NB4 (cell line): ENCODE results near the gene MRPL54.
"Not testable (repeated sequence)": the region's sequence is repeated elsewhere in the genome, so short reads cannot be mapped to it uniquely, and the experiment has no call there.

ENCODE experiments used
- MYC ChIP-seq: IDR thresholded peaks from 2 replicates; pipeline ENCODE4 v1.6.1; 2011; ENCODE audit warnings: low read depth, low read length
- POLR2A ChIP-seq: IDR thresholded peaks from 2 replicates; pipeline ENCODE4 v1.6.1; 2011; ENCODE audit warnings: mild to moderate bottlenecking; ENCODE audit not compliant: insufficient read length; ENCODE audit errors: extremely low read depth
- TF ChIP-seq, protein P1 (sequence below): IDR thresholded peaks from one replicate; pipeline ENCODE4 v1.5.1; 2012; ENCODE audit warnings: low read depth, low read length
- TF ChIP-seq, protein P2 (sequence below): IDR thresholded peaks from 2 replicates; pipeline ENCODE4 v1.6.1; 2011; ENCODE audit warnings: low read depth, low read length

DNA sequence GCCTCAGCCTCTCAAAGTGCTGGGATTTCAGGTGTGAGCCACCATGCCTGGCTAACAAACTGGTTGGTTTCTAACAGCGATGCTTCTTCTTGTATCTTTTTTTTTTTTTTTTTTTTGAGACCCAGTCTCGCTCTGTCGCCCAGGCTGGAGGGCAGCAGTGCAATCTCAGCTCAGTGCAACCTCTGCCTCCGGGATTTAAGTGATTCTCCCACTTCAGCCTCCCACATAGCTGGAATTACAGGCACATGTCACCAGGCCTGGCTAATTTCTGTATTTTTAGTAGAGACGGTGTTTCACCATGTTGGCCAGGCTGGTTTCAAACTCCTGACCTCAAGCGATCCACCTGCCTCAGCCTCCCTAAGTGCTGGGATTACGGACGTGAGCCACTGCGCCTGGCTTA, 53.7 kb downstream of the MRPL54 start:
- TF ChIP-seq, protein P1, sequence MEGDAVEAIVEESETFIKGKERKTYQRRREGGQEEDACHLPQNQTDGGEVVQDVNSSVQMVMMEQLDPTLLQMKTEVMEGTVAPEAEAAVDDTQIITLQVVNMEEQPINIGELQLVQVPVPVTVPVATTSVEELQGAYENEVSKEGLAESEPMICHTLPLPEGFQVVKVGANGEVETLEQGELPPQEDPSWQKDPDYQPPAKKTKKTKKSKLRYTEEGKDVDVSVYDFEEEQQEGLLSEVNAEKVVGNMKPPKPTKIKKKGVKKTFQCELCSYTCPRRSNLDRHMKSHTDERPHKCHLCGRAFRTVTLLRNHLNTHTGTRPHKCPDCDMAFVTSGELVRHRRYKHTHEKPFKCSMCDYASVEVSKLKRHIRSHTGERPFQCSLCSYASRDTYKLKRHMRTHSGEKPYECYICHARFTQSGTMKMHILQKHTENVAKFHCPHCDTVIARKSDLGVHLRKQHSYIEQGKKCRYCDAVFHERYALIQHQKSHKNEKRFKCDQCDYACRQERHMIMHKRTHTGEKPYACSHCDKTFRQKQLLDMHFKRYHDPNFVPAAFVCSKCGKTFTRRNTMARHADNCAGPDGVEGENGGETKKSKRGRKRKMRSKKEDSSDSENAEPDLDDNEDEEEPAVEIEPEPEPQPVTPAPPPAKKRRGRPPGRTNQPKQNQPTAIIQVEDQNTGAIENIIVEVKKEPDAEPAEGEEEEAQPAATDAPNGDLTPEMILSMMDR, result not testable (repeated sequence)
- TF ChIP-seq POLR2A, MYC: not testable (repeated sequence)
- TF ChIP-seq, protein P2, sequence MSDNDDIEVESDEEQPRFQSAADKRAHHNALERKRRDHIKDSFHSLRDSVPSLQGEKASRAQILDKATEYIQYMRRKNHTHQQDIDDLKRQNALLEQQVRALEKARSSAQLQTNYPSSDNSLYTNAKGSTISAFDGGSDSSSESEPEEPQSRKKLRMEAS, result not testable (repeated sequence)
